HEK293 (cell line): Measurements from ENCODE around the gene HOXB4.

ENCODE experiments used
- GFI1B ChIP-seq: fragments of 450-650 bp; formaldehyde crosslinking; IDR thresholded peaks from 2 replicates; pipeline ENCODE4 v1.5.1; 2016; ENCODE audit warnings: missing biosample characterization, missing genetic modification characterization
- GLI4 ChIP-seq: fragments of 450-650 bp; formaldehyde crosslinking; IDR thresholded peaks from 2 replicates; pipeline ENCODE4 v1.5.1; 2016; ENCODE audit warnings: missing biosample characterization, missing genetic modification characterization
- PATZ1 ChIP-seq: fragments of 450-650 bp; formaldehyde crosslinking; IDR thresholded peaks from 2 replicates; pipeline ENCODE4 v1.5.1; 2016; ENCODE audit warnings: missing biosample characterization, missing genetic modification characterization
- PRDM4 ChIP-seq: fragments of 450-650 bp; formaldehyde crosslinking; IDR thresholded peaks from 2 replicates; pipeline ENCODE4 v1.5.1; 2017; ENCODE audit warnings: missing biosample characterization, missing genetic modification characterization
- TRIM28 ChIP-seq: IDR thresholded peaks from 2 replicates; pipeline ENCODE4 v1.6.1; 2011; ENCODE audit warnings: low read length, control low read depth, borderline replicate concordance
- ZBTB1 ChIP-seq: fragments of 450-650 bp; formaldehyde crosslinking; IDR thresholded peaks from 2 replicates; pipeline ENCODE4 v1.5.1; 2016; ENCODE audit warnings: missing biosample characterization, missing genetic modification characterization
- ZBTB48 ChIP-seq: fragments of 450-650 bp; formaldehyde crosslinking; IDR thresholded peaks from 2 replicates; pipeline ENCODE4 v1.5.1; 2016; ENCODE audit warnings: missing biosample characterization, missing genetic modification characterization
- ZEB2 ChIP-seq: fragments of 450-650 bp; formaldehyde crosslinking; IDR thresholded peaks from 2 replicates; pipeline ENCODE4 v1.5.1; 2016; ENCODE audit warnings: missing biosample characterization, missing genetic modification characterization
- ZFHX2 ChIP-seq: fragments of 450-650 bp; formaldehyde crosslinking; conservative IDR thresholded peaks from 2 replicates; pipeline ENCODE4 v1.5.1; 2016; ENCODE audit warnings: missing biosample characterization, missing genetic modification characterization
- ZNF112 ChIP-seq: fragments of 450-650 bp; formaldehyde crosslinking; IDR thresholded peaks from 2 replicates; pipeline ENCODE4 v1.5.0; 2017; ENCODE audit warnings: missing biosample characterization, missing genetic modification characterization
- ZNF132 ChIP-seq: fragments of 450-650 bp; formaldehyde crosslinking; IDR thresholded peaks from 2 replicates; pipeline ENCODE4 v1.5.1; 2017; ENCODE audit warnings: missing biosample characterization, missing genetic modification characterization, borderline replicate concordance
- ZNF133 ChIP-seq: fragments of 450-650 bp; formaldehyde crosslinking; IDR thresholded peaks from 2 replicates; pipeline ENCODE4 v1.5.1; 2016; ENCODE audit warnings: missing biosample characterization, missing genetic modification characterization
- ZNF148 ChIP-seq: fragments of 450-650 bp; formaldehyde crosslinking; IDR thresholded peaks from 2 replicates; pipeline ENCODE4 v1.5.0; 2017; ENCODE audit warnings: missing biosample characterization, missing genetic modification characterization, borderline replicate concordance
- ZNF16 ChIP-seq: fragments of 450-650 bp; formaldehyde crosslinking; IDR thresholded peaks from 2 replicates; pipeline ENCODE4 v1.5.1; 2016; ENCODE audit warnings: low read depth, missing biosample characterization, missing genetic modification characterization
- ZNF202 ChIP-seq: fragments of 450-650 bp; formaldehyde crosslinking; IDR thresholded peaks from 2 replicates; pipeline ENCODE4 v1.5.1; 2016; ENCODE audit warnings: missing biosample characterization, missing genetic modification characterization, borderline replicate concordance
- ZNF24 ChIP-seq: fragments of 450-650 bp; formaldehyde crosslinking; IDR thresholded peaks from 2 replicates; pipeline ENCODE4 v1.5.1; 2016; ENCODE audit warnings: missing biosample characterization, missing genetic modification characterization
- ZNF416 ChIP-seq: fragments of 450-650 bp; formaldehyde crosslinking; IDR thresholded peaks from 2 replicates; pipeline ENCODE4 v1.5.1; 2016; ENCODE audit warnings: missing biosample characterization, missing genetic modification characterization
- ZNF423 ChIP-seq: fragments of 450-650 bp; formaldehyde crosslinking; IDR thresholded peaks from 2 replicates; pipeline ENCODE4 v1.5.1; 2016; ENCODE audit warnings: missing biosample characterization, missing genetic modification characterization
- ZNF433 ChIP-seq: fragments of 450-650 bp; formaldehyde crosslinking; IDR thresholded peaks from 2 replicates; pipeline ENCODE4 v1.5.1; 2016; ENCODE audit warnings: missing biosample characterization, missing genetic modification characterization, low read depth
- ZNF544 ChIP-seq: fragments of 450-650 bp; formaldehyde crosslinking; IDR thresholded peaks from 2 replicates; pipeline ENCODE4 v1.5.0; 2017; ENCODE audit warnings: missing biosample characterization, missing genetic modification characterization
- ZNF610 ChIP-seq: fragments of 450-650 bp; formaldehyde crosslinking; IDR thresholded peaks from 2 replicates; pipeline ENCODE4 v1.5.1; 2016; ENCODE audit warnings: missing biosample characterization, missing genetic modification characterization, borderline replicate concordance
- ZNF626 ChIP-seq: fragments of 450-650 bp; sonication (Bioruptor Pico); formaldehyde crosslinking; IDR thresholded peaks from 2 replicates; pipeline ENCODE4 v1.5.1; 2018; ENCODE audit warnings: missing biosample characterization, missing genetic modification characterization, inconsistent platforms
- ZNF629 ChIP-seq: fragments of 450-650 bp; formaldehyde crosslinking; IDR thresholded peaks from 2 replicates; pipeline ENCODE4 v1.5.1; 2017; ENCODE audit warnings: missing biosample characterization, missing genetic modification characterization
- ZNF658 ChIP-seq: fragments of 450-650 bp; formaldehyde crosslinking; IDR thresholded peaks from 2 replicates; pipeline ENCODE4; 2016; ENCODE audit warnings: missing biosample characterization, missing genetic modification characterization
- ZNF677 ChIP-seq: fragments of 450-650 bp; IDR thresholded peaks from 2 replicates; pipeline ENCODE4 v1.5.0; 2018; ENCODE audit warnings: missing biosample characterization, mild to moderate bottlenecking, missing genetic modification characterization, moderate library complexity
- ZNF785 ChIP-seq: fragments of 450-650 bp; formaldehyde crosslinking; IDR thresholded peaks from 2 replicates; pipeline ENCODE4 v1.5.1; 2016; ENCODE audit warnings: missing biosample characterization, missing genetic modification characterization
- ZNF791 ChIP-seq: fragments of 450-650 bp; formaldehyde crosslinking; IDR thresholded peaks from 2 replicates; pipeline ENCODE4 v1.5.1; 2016; ENCODE audit warnings: missing biosample characterization, missing genetic modification characterization
- ZSCAN23 ChIP-seq: fragments of 450-650 bp; formaldehyde crosslinking; IDR thresholded peaks from 2 replicates; pipeline ENCODE4 v1.5.1; 2016; ENCODE audit warnings: missing biosample characterization, missing genetic modification characterization
- ZXDB ChIP-seq: fragments of 450-650 bp; formaldehyde crosslinking; IDR thresholded peaks from 2 replicates; pipeline ENCODE4 v1.5.1; 2016; ENCODE audit warnings: missing biosample characterization, missing genetic modification characterization
- TF ChIP-seq, protein P1 (sequence below): fragments of 450-650 bp; IDR thresholded peaks from 2 replicates; pipeline ENCODE4 v1.5.1; 2018; ENCODE audit warnings: missing biosample characterization, missing genetic modification characterization
- TF ChIP-seq, protein P2 (sequence below): fragments of 450-650 bp; formaldehyde crosslinking; IDR thresholded peaks from 2 replicates; pipeline ENCODE4 v1.5.1; 2016; ENCODE audit warnings: missing biosample characterization, missing genetic modification characterization

Gene HOXB4

DNA sequence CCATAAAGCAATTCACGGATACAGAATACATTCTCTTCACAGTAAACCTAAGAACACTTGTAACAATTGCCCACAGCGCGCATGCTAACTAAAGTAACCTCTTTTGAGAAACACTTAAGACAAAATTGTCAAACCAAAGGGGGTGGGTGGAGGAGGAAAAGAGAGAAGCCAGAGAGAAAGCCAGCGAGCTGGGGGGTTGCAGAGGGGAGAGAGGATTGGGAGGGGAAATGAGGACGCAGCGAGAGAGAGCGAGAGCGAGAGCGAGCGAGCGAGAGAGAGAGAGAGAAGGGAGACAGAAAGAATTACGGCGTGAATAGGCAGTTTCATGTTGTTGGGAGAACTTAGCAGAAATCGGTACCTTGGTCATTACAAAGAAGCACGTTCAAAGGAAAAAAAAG is 34.3 kb upstream of the HOXB4 start (continued):
- TF ChIP-seq PRDM4 (tag by site-specific recombination) (peak; percentile 97), ZNF112 (no peak), ZXDB (tag by site-specific recombination) (no peak), ZNF629 (tag by site-specific recombination) (no peak), ZNF16 (tag by site-specific recombination) (no peak), ZNF626 (tag by site-specific recombination) (no peak), ZNF791 (tag by site-specific recombination) (no peak), ZNF24 (no peak), TRIM28 (no peak), ZNF433 (no peak), ZNF785 (tag by site-specific recombination) (no peak), ZNF416 (tag by site-specific recombination) (no peak), ZFHX2 (no peak; the same call in 1 of the 2 replicates), GLI4 (tag by site-specific recombination) (no peak), ZBTB48 (tag by site-specific recombination) (peak; percentile 65; the same call in 1 of the 2 replicates), ZNF677 (tag by site-specific recombination) (no peak), ZNF132 (no peak), ZNF148 (tag by site-specific recombination) (no peak), ZNF202 (tag by site-specific recombination) (no peak), ZNF610 (tag by site-specific recombination) (no peak), ZNF544 (tag by site-specific recombination) (no peak), ZSCAN23 (tag by site-specific recombination) (no peak), PATZ1 (peak; percentile 1), ZNF423 (tag by site-specific recombination) (no peak), ZBTB1 (tag by site-specific recombination) (no peak), ZEB2 (tag by site-specific recombination) (peak; percentile 49; the same call in 1 of the 2 replicates), GFI1B (tag by site-specific recombination) (no peak), ZNF658 (no peak), ZNF133 (no peak)
- TF ChIP-seq, protein P1, sequence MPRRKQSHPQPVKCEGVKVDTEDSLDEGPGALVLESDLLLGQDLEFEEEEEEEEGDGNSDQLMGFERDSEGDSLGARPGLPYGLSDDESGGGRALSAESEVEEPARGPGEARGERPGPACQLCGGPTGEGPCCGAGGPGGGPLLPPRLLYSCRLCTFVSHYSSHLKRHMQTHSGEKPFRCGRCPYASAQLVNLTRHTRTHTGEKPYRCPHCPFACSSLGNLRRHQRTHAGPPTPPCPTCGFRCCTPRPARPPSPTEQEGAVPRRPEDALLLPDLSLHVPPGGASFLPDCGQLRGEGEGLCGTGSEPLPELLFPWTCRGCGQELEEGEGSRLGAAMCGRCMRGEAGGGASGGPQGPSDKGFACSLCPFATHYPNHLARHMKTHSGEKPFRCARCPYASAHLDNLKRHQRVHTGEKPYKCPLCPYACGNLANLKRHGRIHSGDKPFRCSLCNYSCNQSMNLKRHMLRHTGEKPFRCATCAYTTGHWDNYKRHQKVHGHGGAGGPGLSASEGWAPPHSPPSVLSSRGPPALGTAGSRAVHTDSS, result no peak
- TF ChIP-seq, protein P2, sequence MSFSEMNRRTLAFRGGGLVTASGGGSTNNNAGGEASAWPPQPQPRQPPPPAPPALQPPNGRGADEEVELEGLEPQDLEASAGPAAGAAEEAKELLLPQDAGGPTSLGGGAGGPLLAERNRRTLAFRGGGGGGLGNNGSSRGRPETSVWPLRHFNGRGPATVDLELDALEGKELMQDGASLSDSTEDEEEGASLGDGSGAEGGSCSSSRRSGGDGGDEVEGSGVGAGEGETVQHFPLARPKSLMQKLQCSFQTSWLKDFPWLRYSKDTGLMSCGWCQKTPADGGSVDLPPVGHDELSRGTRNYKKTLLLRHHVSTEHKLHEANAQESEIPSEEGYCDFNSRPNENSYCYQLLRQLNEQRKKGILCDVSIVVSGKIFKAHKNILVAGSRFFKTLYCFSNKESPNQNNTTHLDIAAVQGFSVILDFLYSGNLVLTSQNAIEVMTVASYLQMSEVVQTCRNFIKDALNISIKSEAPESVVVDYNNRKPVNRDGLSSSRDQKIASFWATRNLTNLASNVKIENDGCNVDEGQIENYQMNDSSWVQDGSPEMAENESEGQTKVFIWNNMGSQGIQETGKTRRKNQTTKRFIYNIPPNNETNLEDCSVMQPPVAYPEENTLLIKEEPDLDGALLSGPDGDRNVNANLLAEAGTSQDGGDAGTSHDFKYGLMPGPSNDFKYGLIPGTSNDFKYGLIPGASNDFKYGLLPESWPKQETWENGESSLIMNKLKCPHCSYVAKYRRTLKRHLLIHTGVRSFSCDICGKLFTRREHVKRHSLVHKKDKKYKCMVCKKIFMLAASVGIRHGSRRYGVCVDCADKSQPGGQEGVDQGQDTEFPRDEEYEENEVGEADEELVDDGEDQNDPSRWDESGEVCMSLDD, result no peak; the same call in 1 of the 2 replicates
